OCI-LY7 (cell line): ENCODE results near the gene MFAP3L.

Experiments
- CTCF ChIP-seq: fragments of 200-600 bp; sonication (generic); conservative IDR thresholded peaks from 2 replicates; pipeline ENCODE4 v1.5.1; 2014; ENCODE audit warnings: mild to moderate bottlenecking, antibody characterized with exemption, low read length, moderate library complexity, mixed read lengths
- EZH2phosphoT487 ChIP-seq: fragments of 200-600 bp; sonication (generic); IDR thresholded peaks from 2 replicates; pipeline ENCODE4 v1.6.1; 2018; ENCODE audit warnings: low read depth, borderline replicate concordance, mild to moderate bottlenecking, mixed run types, antibody characterized with exemption, low read length, moderate library complexity, mixed read lengths

DNA sequence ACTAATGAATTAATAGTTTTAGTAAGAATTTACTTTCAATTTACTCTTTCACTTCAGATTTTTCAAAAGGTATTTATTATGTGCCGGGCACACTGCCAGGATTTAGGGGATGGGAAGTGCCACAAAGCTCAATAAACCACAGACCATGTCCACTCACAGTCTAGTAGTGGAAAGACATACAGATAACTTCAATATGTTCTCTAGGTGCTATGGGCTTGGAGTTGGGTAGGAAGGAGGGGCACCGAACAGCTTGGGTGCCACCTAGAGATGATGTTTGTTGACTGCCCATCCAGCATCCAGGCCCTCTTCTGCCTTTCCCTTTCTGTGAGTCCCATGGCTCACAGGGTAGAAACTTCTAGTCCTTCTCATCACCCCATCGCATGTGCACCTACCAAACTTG lies 17.8 kb downstream of the MFAP3L start:
- TF ChIP-seq CTCF (no peak), EZH2phosphoT487 (no peak)
